GM12878 (cell line): Measurements from ENCODE around the gene LRRC8B. TPM values are rescaled to one million over a fixed set of nuclear protein-coding genes. Genes with fewer than 3 reads are reported as not detected.

ENCODE experiments used
- ATAC-seq: fragments of 200-7000 bp; cut with Tn5 transposase; 3 replicates; pipeline ENCODE4 v1.9.1; 2020; ENCODE audit warnings: mild to moderate bottlenecking, moderate library complexity
- BruUV-seq: library from RNA; stranded (reverse); fragments of 400-500 nt; replicated peaks from 2 replicates; lab custom pipeline; 2021; lab: Mats Ljungman, UMichigan
- CTCF ChIA-PET: fragments of 300-600 bp; sonication (Branson Sonifier 250); formaldehyde crosslinking; extraction: SDS; loops from one replicate; lab custom pipeline; 2021; ENCODE audit warnings: inconsistent platforms; lab: Yijun Ruan, JAX
- POLR2A ChIA-PET: fragments of 350-600 bp; formaldehyde crosslinking; extraction: SDS; loops from one replicate; lab custom pipeline; 2021; ENCODE audit warnings: inconsistent platforms; lab: Charles Lee
- RAD21 ChIA-PET: fragments of 300-600 bp; sonication (Branson Sonifier 250); formaldehyde crosslinking; loops from one replicate; lab custom pipeline; 2023; ENCODE audit warnings: antibody characterized with exemption; ENCODE audit not compliant: unreplicated experiment; lab: Charles Lee
- SMC1A ChIA-PET: fragments of 300-600 bp; sonication (Branson Sonifier 250); formaldehyde crosslinking; loops from one replicate; lab custom pipeline; 2023; ENCODE audit not compliant: unreplicated experiment, uncharacterized antibody; lab: Charles Lee
- DNase-seq: peaks from one replicate; pipeline ENCODE4 v3.0.0-alpha.2; 2011; ENCODE audit warnings: low read depth, low spot score
- FAIRE-seq: peaks from 3 replicates; lab custom pipeline; 2011; peaks lifted over from hg19 to GRCh38; lab: Jason Lieb, UNC
- H2AFZ ChIP-seq: 2 replicates; pipeline ENCODE4 v1.6.0; 2011; ENCODE audit warnings: low read depth, low read length, control low read depth; ENCODE audit not compliant: control insufficient read depth
- H3K27ac ChIP-seq: 2 replicates; pipeline ENCODE4 v1.5.1; 2011; ENCODE audit warnings: control low read depth; ENCODE audit not compliant: control insufficient read depth, insufficient read depth
- H3K27me3 ChIP-seq, 2 experiments: replicated peaks in 1 of 2; 2 replicates each; pipeline versions ENCODE4 v1.6.0 to v1.6.1; 2011; ENCODE audit warnings: low read length in 1 of 2; ENCODE audit not compliant: control insufficient read depth in 2 of 2, insufficient read depth in 2 of 2
- H3K36me3 ChIP-seq, 2 experiments: 2 replicates each; pipeline ENCODE4 v1.5.1; 2011; ENCODE audit warnings: low read length in 1 of 2; ENCODE audit not compliant: control insufficient read depth in 2 of 2, insufficient read depth in 2 of 2
- H3K4me1 ChIP-seq: 2 replicates; pipeline ENCODE4 v1.6.1; 2011; ENCODE audit warnings: mild to moderate bottlenecking, low read length, moderate library complexity, mixed read lengths; ENCODE audit not compliant: control insufficient read depth, insufficient read depth
- H3K4me2 ChIP-seq: 2 replicates; pipeline ENCODE4 v1.6.0; 2011; ENCODE audit warnings: control low read depth; ENCODE audit not compliant: control insufficient read depth, insufficient read depth
- H3K4me3 ChIP-seq: fragments of 200-600 bp; sonication (generic); 2 replicates; pipeline ENCODE4 v1.5.1; 2016
- H3K79me2 ChIP-seq: 2 replicates; pipeline ENCODE4 v1.6.0; 2011; ENCODE audit warnings: low read length; ENCODE audit not compliant: control insufficient read depth, insufficient read depth
- H3K9ac ChIP-seq: 2 replicates; pipeline ENCODE4 v1.8.0; 2011; ENCODE audit warnings: low read length, control low read depth, mixed read lengths; ENCODE audit not compliant: control insufficient read depth, insufficient read depth
- H3K9me3 ChIP-seq: replicated peaks from 3 replicates; pipeline ENCODE4 v1.5.1; 2011; ENCODE audit warnings: mild to moderate bottlenecking, low read length; ENCODE audit not compliant: control insufficient read depth, insufficient read depth
- H4K20me1 ChIP-seq: 2 replicates; pipeline ENCODE4 v1.6.0; 2011; ENCODE audit not compliant: control insufficient read depth, insufficient read depth
- ATF7 ChIP-seq: fragments of 450-650 bp; IDR thresholded peaks from 2 replicates; pipeline ENCODE4 v1.6.1; 2016; ENCODE audit warnings: low read depth, mild to moderate bottlenecking
- CBX3 ChIP-seq: fragments of 200-600 bp; sonication (generic); IDR thresholded peaks from 2 replicates; pipeline ENCODE4 v1.6.1; 2016; ENCODE audit warnings: low read depth, borderline replicate concordance
- CHD1 ChIP-seq: IDR thresholded peaks from 2 replicates; pipeline ENCODE4 v1.6.1; 2012; ENCODE audit warnings: low read depth, low read length, improper control_type of control experiment
- KAT2A ChIP-seq: conservative IDR thresholded peaks from 2 replicates; pipeline ENCODE4 v1.6.1; 2011; ENCODE audit warnings: low read depth, low read length; ENCODE audit not compliant: control insufficient read depth
- NFIC ChIP-seq: IDR thresholded peaks from 2 replicates; pipeline ENCODE4 v1.6.1; 2012; ENCODE audit warnings: low read depth, mild to moderate bottlenecking, inconsistent platforms, low read length, moderate library complexity
- NRF1 ChIP-seq: conservative IDR thresholded peaks from 2 replicates; pipeline ENCODE4 v1.6.1; 2011; ENCODE audit warnings: mild to moderate bottlenecking, low read depth, low read length, improper control_type of control experiment
- SMAD5 ChIP-seq: IDR thresholded peaks from 2 replicates; pipeline ENCODE4 v1.6.1; 2016; ENCODE audit warnings: antibody characterized with exemption, low read depth
- SMC3 ChIP-seq: IDR thresholded peaks from 2 replicates; pipeline ENCODE4 v1.6.1; 2011; ENCODE audit warnings: low read length, improper control_type of control experiment, borderline replicate concordance
- USF1 ChIP-seq: IDR thresholded peaks from 2 replicates; pipeline ENCODE4 v1.6.1; 2011; ENCODE audit warnings: borderline replicate concordance, low read depth, mild to moderate bottlenecking, moderate library complexity, mixed read lengths, low read length; ENCODE audit not compliant: insufficient read depth; ENCODE audit errors: extremely low read length
- YY1 ChIP-seq: IDR thresholded peaks from 2 replicates; pipeline ENCODE4 v1.6.1; 2011; ENCODE audit warnings: low read depth, mild to moderate bottlenecking, low read length
- ZBTB33 ChIP-seq: fragments of 450-650 bp; IDR thresholded peaks from 2 replicates; pipeline ENCODE4 v1.6.1; 2017; ENCODE audit warnings: mild to moderate bottlenecking
- WGBS: methylation state at CpG from one replicate; pipeline ENCODE4 v1.1.6; 2016; ENCODE audit warnings: low lambda C conversion rate; ENCODE audit not compliant: insufficient replicate concordance, insufficient coverage; ENCODE audit errors: missing lambda C conversion rate; 5-methylcytosine and 5-hydroxymethylcytosine counted together
- in situ Hi-C: fragments of 300-500 bp; cut with MboI; formaldehyde crosslinking; loops from 9 replicates; pipeline ENCODE4 v1.14.3; 2018; ENCODE audit warnings: mixed read lengths
- intact Hi-C: fragments of 100-400 bp; cut with micrococcal nuclease; formaldehyde crosslinking; loops from one replicate; pipeline ENCODE4 v1.14.2; 2022; ENCODE audit not compliant: unreplicated experiment
- polyA plus RNA-seq, 11 experiments: library from polyadenylated mRNA; depleted of rRNA in 4 of 11; unstranded in 6 of 11; stranded (reverse) in 5 of 11; fragments of >200 nt; fragmentation: Nextera tagmentation in 4 of 11; fragmentation: Illumina TruSeq in 1 of 11; extraction: Ambion mirVana in 4 of 11; extraction: Trizol in 1 of 11; gene quantifications; 1 replicate in 1 of 11; 2 replicates in 10 of 11; pipeline versions ENCODE4 v1.2.1 to v1.2.3, GENCODE V29; 2011 to 2016; ENCODE audit warnings: inconsistent platforms in 2 of 11, missing spikeins in 2 of 11, low read depth in 1 of 11
- total RNA-seq, 4 experiments: library from RNA; depleted of rRNA in 3 of 4; stranded (reverse); fragments of >200 nt in 3 of 4; fragmentation: Illumina TruSeq in 1 of 4; extraction: Trizol in 1 of 4; gene quantifications; 2 replicates each; pipeline versions ENCODE4 v1.2.1 to v1.2.3, GENCODE V29; 2013 to 2021

LRRC8B gene
- total and polyA plus RNA-seq, 10 of the 15 experiments (the other 5 are each of a cell fraction or from before 2014, with no cell fraction given), result 1.3 to 9.2 (median 5.4) TPM

- intact Hi-C loops, result no loop called here
- in situ Hi-C loops, result no loop called here
- Histone ChIP-seq H3K27me3 (no peaks in the 10 kb centered on the region), H3K27ac (no peak overlapping the region), H3K9me3 (no peaks in the 10 kb centered on the region), H3K9ac (no peak overlapping the region), H2AFZ (no peak overlapping the region), H3K4me1 (peaks cover 27% of the 10 kb centered on the region; the same call in 1 of the 2 replicates), H3K4me3 (peak overlapping the region; percentile 18; the same call in 1 of the 2 replicates), H3K4me2 (peak overlapping the region; percentile 63; the same call in 1 of the 2 replicates), H3K36me3 (no peaks in the 10 kb centered on the region), H4K20me1 (no peaks in the 10 kb centered on the region), H3K79me2 (no peaks in the 10 kb centered on the region; the same call in 1 of the 2 replicates)
- TF ChIP-seq SMAD5 (no peak), CHD1 (no peak), USF1 (no peak), NFIC (no peak), CBX3 (no peak), KAT2A (no peak), ATF7 (no peak), YY1 (no peak), ZBTB33 (no peak), SMC3 (no peak), NRF1 (no peak)
- ChIA-PET RAD21 (interaction anchor here (0.9 to 1.4 kb wide), 2 partner anchors 8 to 559 kb away, joined by 3 to 7 read pairs; no protein-coding TSS in a partner anchor), CTCF (interaction anchor here (1.0 to 2.0 kb wide), 3 partner anchors 13 to 49 kb away, joined by 3 to 6 read pairs (median 4); no protein-coding TSS in a partner anchor), POLR2A (interaction anchor here (0.6 to 1.6 kb wide), 2 partner anchors 20 to 41 kb away, joined by 4 to 7 read pairs; no protein-coding TSS in a partner anchor), SMC1A (interaction anchor here (0.8 to 2.8 kb wide), 5 partner anchors 10 to 214 kb away, joined by 3 to 13 read pairs (median 5); no protein-coding TSS in a partner anchor)
- no peak for FAIRE-seq
- peak; percentile 57 for ATAC-seq
- 64% methylated on average over 2 of the region's 2 CpGs for WGBS
- no TSS peak for BruUV-seq
- no peak for DNase-seq
Measured at GRCh38 chr1:89548122-89548857, 23.7 kb downstream of the LRRC8B start.
